ENCODE results near the gene ERFL.

DNA sequence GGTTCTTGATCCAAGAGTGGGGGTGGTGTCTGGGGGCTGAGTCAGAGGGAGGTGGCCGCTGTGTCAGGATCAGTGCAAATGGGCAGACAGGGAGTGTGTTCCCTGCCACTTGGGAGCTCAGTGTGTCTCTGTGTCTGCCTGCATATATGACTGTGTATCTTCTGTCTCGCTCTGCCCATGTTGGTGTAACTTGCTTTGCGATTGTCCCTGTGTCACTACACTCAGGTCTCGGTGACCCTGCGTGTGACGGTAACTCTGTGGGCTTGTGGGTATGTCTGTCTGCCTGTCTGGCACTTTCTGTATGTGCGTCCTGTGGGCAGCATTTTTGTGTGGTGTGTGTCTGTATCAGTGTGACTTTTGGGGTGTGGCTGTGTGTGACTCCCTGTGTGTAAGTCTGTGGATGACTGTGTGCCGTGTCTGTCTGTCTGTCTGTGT lies 8.2 kb upstream of the ERFL start:
- TF ChIP-seq POLR2AphosphoS5 (IDR thresholded peaks at IDR 0.05; ENCODE audit: insufficient read depth in 1 of 2, low read depth in 1 of 2) (no peak), CTCF (IDR thresholded peaks at IDR 0.05) (no peak)
